SU-DHL-6 (cell line): ENCODE measurements around the gene NAA15.

Experiments
- H2AFZ ChIP-seq: fragments of 200-600 bp; sonication (generic); 2 replicates; pipeline ENCODE4 v1.6.1; 2014; ENCODE audit warnings: low read depth, mild to moderate bottlenecking, moderate library complexity, mixed read lengths, antibody characterized with exemption, low read length; ENCODE audit not compliant: severe bottlenecking
- H3F3A ChIP-seq: fragments of 200-600 bp; shearing (Covaris generic); 2 replicates; pipeline ENCODE4 v1.6.0; 2016; ENCODE audit warnings: antibody characterized with exemption, mild to moderate bottlenecking; ENCODE audit not compliant: insufficient read depth
- H3K27ac ChIP-seq: fragments of 200-600 bp; sonication (generic); 2 replicates; pipeline ENCODE4 v1.5.1; 2016; ENCODE audit warnings: low read depth, mild to moderate bottlenecking, low read length, moderate library complexity, mixed read lengths
- H3K27me3 ChIP-seq: fragments of 200-600 bp; sonication (generic), shearing (Covaris generic); 2 replicates; pipeline ENCODE4 v1.6.0; 2014; ENCODE audit warnings: mild to moderate bottlenecking, low read length
- H3K36me3 ChIP-seq: fragments of 200-600 bp; sonication (generic); 2 replicates; pipeline ENCODE4 v1.6.1; 2014; ENCODE audit warnings: mild to moderate bottlenecking, low read length, mixed read lengths
- H3K4me2 ChIP-seq: fragments of 300-600, 200-600 bp; shearing (Covaris generic), sonication (generic); 2 replicates; pipeline ENCODE4 v1.6.0; 2014; ENCODE audit warnings: low read length, low read depth, mild to moderate bottlenecking; ENCODE audit not compliant: poor library complexity, severe bottlenecking
- H3K4me3 ChIP-seq: fragments of 200-600 bp; sonication (generic); 2 replicates; pipeline ENCODE4 v1.5.1; 2014; ENCODE audit warnings: antibody characterized with exemption, low read length, mild to moderate bottlenecking, mixed read lengths; ENCODE audit not compliant: insufficient read depth, poor library complexity, severe bottlenecking
- H3K79me2 ChIP-seq: fragments of 200-600 bp; sonication (generic); 2 replicates; pipeline ENCODE4 v1.6.1; 2014; ENCODE audit warnings: mild to moderate bottlenecking, low read length, moderate library complexity; ENCODE audit not compliant: insufficient read depth
- H3K9ac ChIP-seq: fragments of 200-600 bp; sonication (generic); 2 replicates; pipeline ENCODE4 v1.7.0; 2014; ENCODE audit warnings: mild to moderate bottlenecking, low read length
- H3K9me2 ChIP-seq: fragments of 200-600 bp; sonication (generic); replicated peaks from 2 replicates; pipeline ENCODE4 v1.6.1; 2014; ENCODE audit warnings: low read length; ENCODE audit not compliant: insufficient read depth
- H3K9me3 ChIP-seq: fragments of 200-600 bp; sonication (generic); 2 replicates; pipeline ENCODE4 v1.6.1; 2014; ENCODE audit warnings: low read length, mixed read lengths; ENCODE audit not compliant: insufficient read depth
- H4K20me1 ChIP-seq: fragments of 200-600 bp; sonication (generic); 2 replicates; pipeline ENCODE4 v1.6.1; 2014; ENCODE audit warnings: low read depth, mild to moderate bottlenecking, antibody characterized with exemption, low read length, moderate library complexity, mixed read lengths
- EZH2phosphoT487 ChIP-seq: fragments of 200-600 bp; sonication (generic), shearing (Covaris generic); conservative IDR thresholded peaks from 2 replicates; pipeline ENCODE4 v1.6.1; 2018; ENCODE audit warnings: mild to moderate bottlenecking, antibody characterized with exemption, low read length, moderate library complexity, mixed read lengths
- TF ChIP-seq, protein P1 (sequence below): fragments of 200-600 bp; sonication (generic); IDR thresholded peaks from one replicate; pipeline ENCODE4 v1.5.1; 2017; ENCODE audit warnings: antibody characterized with exemption, mild to moderate bottlenecking, low read length, moderate library complexity; ENCODE audit not compliant: insufficient read depth, poor library complexity, severe bottlenecking

NAA15 gene

GRCh38 chr4:139374251-139374650, 72.9 kb downstream of the NAA15 start:
- H3K27me3 ChIP-seq, result no peaks in the 10 kb centered on the region
- H3K9me2 ChIP-seq, result no peaks in the 10 kb centered on the region
- H3K9ac ChIP-seq, result no peak overlapping the region
- no peak overlapping the region for H3K4me2 ChIP-seq
- H2AFZ ChIP-seq, result no peak overlapping the region
- no peaks in the 10 kb centered on the region for H4K20me1 ChIP-seq
- H3K36me3 ChIP-seq, result no peaks in the 10 kb centered on the region; the same call in 1 of the 2 replicates
- no peaks in the 10 kb centered on the region for H3K79me2 ChIP-seq
- no peaks in the 10 kb centered on the region for H3K9me3 ChIP-seq
- H3K27ac ChIP-seq, result no peak overlapping the region
- TF ChIP-seq, protein P1, sequence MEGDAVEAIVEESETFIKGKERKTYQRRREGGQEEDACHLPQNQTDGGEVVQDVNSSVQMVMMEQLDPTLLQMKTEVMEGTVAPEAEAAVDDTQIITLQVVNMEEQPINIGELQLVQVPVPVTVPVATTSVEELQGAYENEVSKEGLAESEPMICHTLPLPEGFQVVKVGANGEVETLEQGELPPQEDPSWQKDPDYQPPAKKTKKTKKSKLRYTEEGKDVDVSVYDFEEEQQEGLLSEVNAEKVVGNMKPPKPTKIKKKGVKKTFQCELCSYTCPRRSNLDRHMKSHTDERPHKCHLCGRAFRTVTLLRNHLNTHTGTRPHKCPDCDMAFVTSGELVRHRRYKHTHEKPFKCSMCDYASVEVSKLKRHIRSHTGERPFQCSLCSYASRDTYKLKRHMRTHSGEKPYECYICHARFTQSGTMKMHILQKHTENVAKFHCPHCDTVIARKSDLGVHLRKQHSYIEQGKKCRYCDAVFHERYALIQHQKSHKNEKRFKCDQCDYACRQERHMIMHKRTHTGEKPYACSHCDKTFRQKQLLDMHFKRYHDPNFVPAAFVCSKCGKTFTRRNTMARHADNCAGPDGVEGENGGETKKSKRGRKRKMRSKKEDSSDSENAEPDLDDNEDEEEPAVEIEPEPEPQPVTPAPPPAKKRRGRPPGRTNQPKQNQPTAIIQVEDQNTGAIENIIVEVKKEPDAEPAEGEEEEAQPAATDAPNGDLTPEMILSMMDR, result no peak
- no peak for TF ChIP-seq EZH2phosphoT487
- H3K4me3 ChIP-seq, result no peak overlapping the region
- H3F3A ChIP-seq, result no peaks in the 10 kb centered on the region; the same call in 1 of the 2 replicates

GRCh38 chr4:139386421-139386820, 85.1 kb downstream of the NAA15 start:
- no peak overlapping the region for H3K4me3 ChIP-seq
- no peaks in the 10 kb centered on the region for H3K9me3 ChIP-seq
- H3K4me2 ChIP-seq, result no peak overlapping the region
- H3K36me3 ChIP-seq, result no peaks in the 10 kb centered on the region; the same call in 1 of the 2 replicates
- no peak overlapping the region for H3K9ac ChIP-seq
- H2AFZ ChIP-seq, result no peak overlapping the region
- H3K27ac ChIP-seq, result no peak overlapping the region
- no peaks in the 10 kb centered on the region for H4K20me1 ChIP-seq
- H3K9me2 ChIP-seq, result no peaks in the 10 kb centered on the region
- no peaks in the 10 kb centered on the region for H3K79me2 ChIP-seq
- TF ChIP-seq, protein P1, result no peak
- TF ChIP-seq EZH2phosphoT487, result no peak
- H3K27me3 ChIP-seq, result no peaks in the 10 kb centered on the region
- H3F3A ChIP-seq, result no peaks in the 10 kb centered on the region; the same call in 1 of the 2 replicates

- H3K79me2 ChIP-seq, result no peaks in the 10 kb centered on the region
- H3K36me3 ChIP-seq, result no peaks in the 10 kb centered on the region; the same call in 1 of the 2 replicates
- H3K9me2 ChIP-seq, result no peaks in the 10 kb centered on the region
- H4K20me1 ChIP-seq, result no peaks in the 10 kb centered on the region
- no peak overlapping the region for H3K4me2 ChIP-seq
- no peaks in the 10 kb centered on the region; the same call in 1 of the 2 replicates for H3F3A ChIP-seq
- H3K9ac ChIP-seq, result no peak overlapping the region
- no peak overlapping the region for H3K27ac ChIP-seq
- TF ChIP-seq, protein P1, result no peak
- TF ChIP-seq EZH2phosphoT487, result no peak
- no peak overlapping the region for H2AFZ ChIP-seq
- H3K4me3 ChIP-seq, result no peak overlapping the region
- no peaks in the 10 kb centered on the region for H3K27me3 ChIP-seq
- H3K9me3 ChIP-seq, result no peaks in the 10 kb centered on the region
These were observed 87.8 kb downstream of the NAA15 start for GRCh38 chr4:139389102-139389501.
